Loucy (cell line): Measurements from ENCODE around the gene TENM4.

ENCODE experiments used
- CTCF ChIP-seq: fragments of 200-600 bp; sonication (generic); conservative IDR thresholded peaks from 2 replicates; pipeline ENCODE4 v1.5.1; 2014; ENCODE audit warnings: mild to moderate bottlenecking, antibody characterized with exemption, low read length
- EZH2phosphoT487 ChIP-seq: fragments of 200-600 bp; IDR thresholded peaks from 2 replicates; pipeline ENCODE4 v1.6.1; 2018; ENCODE audit warnings: antibody characterized with exemption, mild to moderate bottlenecking, moderate library complexity, borderline replicate concordance

- TF ChIP-seq CTCF, result no peak
- no peak for TF ChIP-seq EZH2phosphoT487
Measured at GRCh38 chr11:79371152-79371551, 69.7 kb downstream of the TENM4 start.
